GOT3 (cell line): Measurements from ENCODE around the gene TBC1D3B.
"Not testable (repeated sequence)": the region's sequence is repeated elsewhere in the genome, so short reads cannot be mapped to it uniquely, and the experiment has no call there.

Source experiments
- DNase-seq: peaks from one replicate; lab custom pipeline; 2025; ENCODE audit warnings: mixed read lengths; lab: John Stamatoyannopoulos, UW

TBC1D3B gene

GRCh38 chr17:36201102-36201501, 24.7 kb upstream of the TBC1D3B start:
- not testable (repeated sequence) for DNase-seq

- DNase-seq: no peak
Observed at GRCh38 chr17:36198831-36199465, 22.5 kb upstream of the TBC1D3B start.

GRCh38 chr17:36197387-36197703, 20.9 kb upstream of the TBC1D3B start:
- no peak for DNase-seq

- no peak for DNase-seq
Observed at GRCh38 chr17:36196131-36196486, 19.7 kb upstream of the TBC1D3B start.

DNA sequence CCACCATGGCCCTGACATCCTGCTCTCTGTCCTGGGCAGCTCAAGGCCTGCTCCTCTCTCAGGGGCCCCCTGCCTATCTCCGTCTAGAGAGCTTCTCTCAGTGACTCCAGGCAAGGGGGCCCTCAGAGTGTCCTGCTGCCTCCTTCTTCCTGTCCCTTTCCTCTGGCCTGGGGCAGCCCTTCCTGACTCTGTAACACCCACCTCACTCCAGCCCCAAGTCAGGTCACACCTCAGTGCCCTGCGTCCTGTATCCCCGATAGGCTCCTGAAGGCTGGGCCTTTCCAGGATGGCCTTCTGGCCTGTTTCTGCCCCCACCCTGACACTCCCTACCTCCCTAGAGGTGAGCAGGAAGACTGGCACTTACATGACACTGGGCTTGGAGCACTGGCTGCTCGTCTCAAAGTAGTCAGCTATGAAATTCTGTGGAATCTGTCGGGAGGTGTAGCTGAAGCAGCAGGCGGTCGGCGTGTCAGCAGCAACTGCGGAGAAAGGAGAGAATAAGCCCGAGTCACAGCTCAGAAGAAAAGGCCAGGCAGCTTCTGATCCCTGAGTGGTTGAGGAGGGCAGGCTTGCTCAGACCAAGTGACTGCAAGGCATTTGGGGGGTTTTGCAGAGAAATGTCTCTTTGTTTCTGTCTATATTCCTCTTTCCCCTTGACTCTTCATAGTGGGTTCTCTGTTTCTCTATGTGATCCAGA, 19.1 kb upstream of the TBC1D3B start:
- DNase-seq: no peak

DNA sequence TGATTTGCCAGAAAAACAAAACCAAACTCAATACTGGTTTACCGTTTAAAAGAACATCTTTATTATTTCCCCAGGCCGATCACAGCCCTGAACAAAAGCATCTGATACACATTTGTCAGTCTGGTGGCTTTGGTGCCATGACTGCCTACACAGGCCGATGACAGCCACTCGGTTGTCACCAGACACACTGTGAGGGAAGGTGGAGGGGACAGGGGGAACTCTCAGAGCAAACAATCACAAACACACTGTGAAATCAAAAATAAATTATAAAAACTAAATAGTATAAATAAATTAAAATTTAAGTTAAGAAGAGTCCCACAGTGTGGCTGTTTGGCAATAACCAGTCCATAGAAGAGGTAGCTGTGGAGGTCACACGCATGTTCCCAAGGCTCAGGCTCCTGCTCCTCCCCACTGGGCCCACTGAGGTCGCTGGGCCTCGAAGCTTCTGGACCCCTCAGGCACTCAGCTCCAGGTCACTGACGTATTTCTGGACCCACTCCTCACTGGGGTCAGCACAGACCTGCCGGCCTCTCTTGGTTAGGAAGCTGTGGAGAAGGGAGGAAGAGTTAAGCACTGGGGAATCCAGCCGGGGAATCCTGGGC, 18.5 kb upstream of the TBC1D3B start:
- DNase-seq: not testable (repeated sequence)

- DNase-seq: not testable (repeated sequence)
Observed at GRCh38 chr17:36194147-36194831, 17.9 kb upstream of the TBC1D3B start.

- DNase-seq: no peak
Observed at GRCh38 chr17:36193216-36193775, 16.9 kb upstream of the TBC1D3B start.

DNA sequence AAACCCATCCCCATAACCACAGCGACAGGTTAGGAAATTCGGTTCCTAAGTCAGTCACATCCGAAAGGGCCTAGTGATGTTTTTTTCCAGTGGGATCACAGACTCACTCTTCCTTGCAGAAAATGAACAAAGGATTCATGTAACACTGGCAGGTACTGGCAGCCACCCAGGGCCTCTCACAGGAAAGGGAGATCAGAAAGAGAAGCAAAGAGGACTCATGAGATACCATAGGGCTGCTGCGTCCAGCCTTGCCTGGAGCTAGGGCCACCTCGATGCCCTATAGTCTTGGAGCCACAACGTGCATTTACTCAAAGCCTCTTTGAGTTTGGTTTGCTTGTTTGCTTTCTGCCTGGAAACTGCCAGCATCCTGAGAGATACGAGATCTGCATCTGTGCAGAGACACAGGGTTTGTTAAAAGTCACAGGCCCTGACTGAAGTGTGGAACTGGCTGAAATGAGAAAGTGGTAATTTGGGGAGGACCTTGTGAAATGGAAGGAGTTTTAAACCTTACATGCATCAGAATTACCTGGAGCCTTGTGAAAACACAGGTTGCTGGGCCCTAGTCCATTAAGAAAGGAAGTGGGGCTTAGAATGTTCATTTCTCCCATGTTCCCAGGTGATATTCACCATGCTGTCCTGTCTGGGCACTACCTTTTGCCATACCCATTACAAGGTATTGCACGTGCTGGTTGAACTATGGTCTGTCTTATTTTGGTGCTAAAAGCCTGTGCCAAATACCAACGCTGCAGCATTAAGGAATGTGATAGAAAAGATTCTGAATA, 14.3 kb upstream of the TBC1D3B start:
- DNase-seq: not testable (repeated sequence)

- DNase-seq: not testable (repeated sequence)
Observed at GRCh38 chr17:36189993-36190392, 13.6 kb upstream of the TBC1D3B start.

DNA sequence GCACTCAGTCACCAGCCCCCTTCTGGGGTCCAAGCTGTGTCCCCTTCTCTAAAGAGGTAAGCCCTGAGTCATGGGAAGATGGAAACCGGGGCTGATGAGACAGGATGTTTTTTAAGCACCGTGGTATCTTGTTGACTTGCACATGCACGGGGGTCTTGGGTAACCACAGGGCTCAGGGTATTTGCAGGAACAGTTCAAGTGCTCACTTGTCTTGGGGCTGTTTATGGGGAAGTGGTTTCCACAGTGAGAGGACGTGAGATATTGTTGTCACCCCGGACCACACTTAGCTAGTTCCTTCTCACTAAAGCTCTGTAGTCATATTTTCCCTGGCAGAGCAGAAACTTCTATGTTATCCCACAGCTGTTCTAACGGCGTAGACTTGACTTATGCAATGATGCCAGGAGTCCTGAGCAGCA, 12.5 kb upstream of the TBC1D3B start:
- DNase-seq: no peak

DNA sequence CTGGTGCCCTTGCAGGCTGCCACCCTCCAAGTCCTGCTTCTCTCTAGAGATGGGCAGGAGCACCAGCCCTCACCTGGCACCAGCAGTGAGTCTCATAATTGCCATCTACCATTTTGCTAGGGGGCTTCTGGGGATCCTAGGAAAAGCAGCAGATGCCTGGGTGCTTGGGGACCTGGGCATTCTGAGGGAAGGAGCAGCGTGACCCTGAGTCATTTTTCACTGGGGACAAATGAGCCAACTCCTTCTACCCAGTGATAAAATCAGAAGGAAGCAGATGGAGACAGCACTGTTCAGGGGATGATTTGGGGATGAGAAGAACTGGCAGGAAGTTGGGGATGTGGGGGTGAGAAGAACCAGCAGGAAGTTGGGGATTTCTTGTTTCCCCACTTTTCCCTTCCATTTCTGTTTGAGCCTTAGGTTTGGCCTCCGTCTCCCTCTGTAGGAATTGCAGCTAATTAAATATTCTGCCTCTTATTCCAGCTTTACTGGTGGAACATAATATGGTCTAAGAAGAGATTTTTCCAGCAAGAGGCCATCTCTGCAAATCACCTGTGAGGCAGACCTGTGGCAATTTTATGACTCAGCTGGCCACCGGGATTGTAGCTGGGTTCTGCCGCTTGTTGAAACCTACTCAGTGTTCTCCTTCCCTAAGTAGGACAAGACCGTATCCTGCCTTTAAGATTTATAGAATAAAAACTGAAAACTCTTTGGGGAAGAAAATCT, 11.7 kb upstream of the TBC1D3B start:
- DNase-seq: not testable (repeated sequence)

DNA sequence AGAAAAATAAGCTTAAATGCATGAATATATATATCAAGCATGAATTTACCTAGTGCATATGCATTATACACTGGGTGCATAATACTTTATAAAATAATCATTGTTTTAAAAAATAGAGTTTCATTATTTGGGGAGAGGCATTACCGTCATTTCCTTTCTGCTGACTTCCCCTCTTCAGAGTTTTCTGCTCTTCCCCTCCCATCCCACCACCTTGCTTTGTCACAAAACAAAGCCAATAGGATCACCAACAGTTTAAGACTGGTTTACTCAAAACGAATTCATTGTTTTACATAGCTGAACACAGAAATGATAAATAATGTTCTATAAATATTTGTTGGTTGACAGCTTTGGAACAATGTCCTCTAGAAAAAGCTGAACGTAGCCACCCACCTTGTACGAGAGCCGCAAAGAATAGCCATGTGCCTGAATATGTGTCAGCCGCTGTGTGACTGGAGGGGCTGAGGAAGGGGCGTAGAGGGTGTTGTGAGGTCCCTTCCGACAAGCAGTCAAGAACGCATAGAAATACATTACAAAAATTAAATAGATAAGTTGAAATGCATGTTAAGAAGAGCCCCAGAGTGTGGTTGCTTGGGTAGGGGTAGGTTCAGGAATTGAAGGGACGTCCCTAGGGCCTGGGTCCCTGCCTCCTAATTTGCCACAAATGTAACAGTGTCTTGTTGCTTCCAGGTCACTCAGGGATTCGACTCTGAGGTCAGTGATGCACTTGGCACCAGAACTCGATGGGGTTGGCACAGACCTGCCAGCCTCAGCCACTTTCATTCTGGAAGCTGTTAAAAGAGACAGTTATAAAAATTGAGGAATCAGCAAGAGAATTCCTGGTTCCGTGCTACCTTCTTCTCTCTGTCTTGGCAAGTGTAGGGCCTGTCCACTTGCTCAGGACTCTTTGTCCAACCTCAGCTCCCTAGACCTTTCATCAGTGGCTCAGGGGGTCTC, 10.7 kb upstream of the TBC1D3B start:
- DNase-seq: not testable (repeated sequence)

DNA sequence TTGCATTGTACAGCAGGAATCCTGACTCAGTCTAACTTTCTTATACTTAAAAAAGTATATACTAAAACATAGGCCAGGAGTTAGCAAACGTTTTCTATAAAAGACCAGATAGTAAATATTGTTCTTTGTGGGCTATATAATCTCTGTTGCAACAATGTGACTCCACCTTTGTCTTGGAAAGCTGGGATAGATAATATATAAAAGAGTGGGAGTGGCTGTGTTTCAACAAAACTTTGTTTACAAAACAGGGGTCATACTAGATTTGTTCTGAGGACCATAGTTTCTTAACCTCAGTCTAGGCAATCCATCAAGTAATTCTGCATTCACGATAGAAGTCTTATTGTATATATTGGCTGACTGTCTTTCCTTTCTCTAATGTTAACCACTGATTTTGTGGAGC, 9.0 kb upstream of the TBC1D3B start:
- DNase-seq: no peak

- DNase-seq: no peak
Observed at GRCh38 chr17:36184023-36184765, 7.8 kb upstream of the TBC1D3B start.

DNA sequence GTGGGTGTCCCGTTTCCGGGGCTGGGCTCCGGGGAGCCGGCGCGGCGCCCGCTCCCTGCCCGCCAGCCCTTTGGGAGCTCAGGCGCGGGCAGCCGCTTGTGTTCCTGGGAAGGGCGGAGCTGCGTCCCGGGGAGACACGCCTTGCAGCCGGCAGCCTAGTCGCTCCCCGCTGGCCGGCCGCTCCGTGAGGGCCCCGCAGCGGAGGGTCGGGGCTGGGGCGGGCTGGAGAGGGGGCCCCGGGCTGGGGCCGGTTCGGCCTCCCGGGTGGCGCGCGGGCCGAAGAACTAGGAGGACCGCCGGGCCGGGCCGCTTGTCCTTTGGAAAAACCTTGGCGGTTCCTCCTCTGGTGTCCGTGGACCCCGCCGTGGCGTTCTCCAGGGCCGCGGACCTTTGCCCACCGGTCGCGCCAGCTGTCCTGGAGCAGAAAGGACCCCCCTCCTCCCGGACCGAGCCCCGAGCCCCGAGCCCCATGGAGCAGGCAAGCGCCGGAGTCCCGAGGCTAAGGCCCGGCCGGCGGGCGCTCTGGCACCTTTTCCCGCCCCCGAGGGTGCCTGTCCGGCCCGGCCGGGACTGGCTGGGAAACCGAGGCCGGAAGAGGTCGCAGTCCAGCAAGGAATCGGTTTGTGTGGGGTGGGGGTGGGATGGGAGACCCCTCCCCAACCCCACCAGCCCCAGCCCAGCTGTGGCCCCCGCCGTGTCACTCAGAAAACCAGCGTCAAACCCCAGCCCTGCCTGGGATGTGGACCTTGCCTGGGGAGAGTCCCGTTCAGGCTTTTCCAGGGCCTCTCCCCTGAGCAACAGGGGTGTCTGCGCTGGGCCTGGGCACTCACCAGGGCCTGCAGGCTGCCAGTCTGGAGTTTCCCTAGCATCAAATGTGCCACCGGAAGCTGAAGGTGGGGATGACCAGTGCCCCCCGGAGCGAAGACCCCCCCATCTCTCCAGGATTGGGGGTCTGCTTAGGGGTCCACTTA, 6.8 kb upstream of the TBC1D3B start:
- DNase-seq: no peak

DNA sequence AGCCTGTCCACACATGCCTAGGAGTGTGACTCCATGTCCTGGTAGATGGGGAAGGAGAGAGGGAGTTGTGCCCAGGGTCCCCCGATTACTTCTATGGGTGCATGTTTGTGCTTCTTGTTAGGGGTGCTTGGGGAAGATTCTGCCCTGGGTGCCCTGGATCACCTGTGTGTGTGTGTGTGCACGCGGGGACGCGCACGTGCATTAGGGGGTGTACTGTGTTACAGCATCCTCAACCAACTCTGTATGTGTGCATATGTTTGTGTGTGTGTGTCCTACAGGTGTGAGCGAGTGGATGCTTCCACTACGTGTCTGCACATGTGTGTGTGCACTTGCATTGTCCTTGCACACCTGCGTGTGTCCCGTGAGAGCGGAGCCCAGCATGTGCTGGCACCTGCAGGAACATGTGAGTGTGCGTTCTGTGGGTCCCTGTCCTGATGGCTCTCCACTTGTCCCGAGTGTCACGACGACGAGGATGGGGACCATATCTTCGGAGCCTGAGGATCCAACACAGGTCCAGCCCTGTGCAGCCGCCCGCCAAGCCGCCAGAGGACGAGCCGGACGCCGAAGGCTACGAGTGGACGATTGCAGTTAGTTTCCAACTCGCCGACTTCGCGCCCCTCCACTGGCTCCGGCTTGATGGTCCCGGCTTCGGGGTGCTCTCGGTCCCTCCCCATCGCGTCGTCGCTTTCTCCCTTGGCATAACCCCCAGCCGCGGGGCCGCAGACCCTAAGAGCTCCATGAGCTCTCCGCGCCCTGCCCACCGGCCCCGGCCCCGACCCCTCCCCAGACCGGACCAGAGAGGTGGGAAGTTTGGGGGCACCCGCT, 6.0 kb upstream of the TBC1D3B start:
- no peak for DNase-seq
